ENCODE results near the gene LY86.

- TF ChIP-seq CTCF (IDR thresholded peaks at IDR 0.05) (no peak), MAX (IDR thresholded peaks at IDR 0.05; ENCODE audit: low read depth) (no peak), USF1 (IDR thresholded peaks at IDR 0.05; ENCODE audit: borderline replicate concordance, low read depth) (no peak), YY1 (IDR thresholded peaks at IDR 0.05; ENCODE audit: low read depth) (no peak), EZH2phosphoT487 (IDR thresholded peaks at IDR 0.05; ENCODE audit: borderline replicate concordance, low read depth) (no peak), RFX5 (IDR thresholded peaks at IDR 0.05; ENCODE audit: low read length) (no peak), POLR2AphosphoS5 (IDR thresholded peaks at IDR 0.05; ENCODE audit: low read depth, low read length) (no peak), SMC3 (IDR thresholded peaks at IDR 0.05; ENCODE audit: low read depth, low read length) (no peak)
These were observed 92.7 kb downstream of the LY86 start for GRCh38 chr6:6681075-6681849.
